ENCODE results near the gene GNG4. TPM values are rescaled to one million over a fixed set of nuclear protein-coding genes. Genes with fewer than 3 reads are reported as not detected.

The GNG4 gene
- total and polyA plus RNA-seq, 2 of the 4 experiments (the other 2 are of a cell fraction) = 0.18 to 0.29 TPM

DNA sequence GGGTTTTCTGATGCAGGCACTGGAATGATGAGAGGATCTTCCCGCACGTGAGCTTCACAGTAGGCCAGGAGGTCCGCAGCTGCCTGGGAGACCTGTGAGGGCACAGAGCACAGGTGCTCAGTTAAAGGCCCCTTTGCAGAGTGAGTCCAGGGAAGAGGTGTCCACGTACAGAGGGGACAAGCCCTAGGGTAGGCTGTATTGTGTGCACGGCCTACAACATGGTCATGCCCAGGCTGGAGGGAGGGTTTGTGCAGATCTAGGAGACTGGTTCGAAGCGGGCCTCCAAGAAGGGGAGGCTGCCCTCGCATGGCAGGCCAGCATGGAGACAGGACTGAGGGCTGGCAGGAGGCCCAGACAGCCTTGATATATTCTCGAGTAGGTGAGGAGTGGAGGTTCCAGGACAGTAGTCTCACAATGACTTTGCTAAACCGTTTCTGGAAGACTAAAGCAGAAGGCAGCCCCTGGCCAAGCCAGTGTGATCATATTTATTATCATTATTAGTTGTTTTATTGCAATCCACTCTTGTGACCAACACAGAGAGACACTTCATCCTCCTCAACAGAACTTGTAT, 97.4 kb downstream of the GNG4 start:
- H3K23ac ChIP-seq (ENCODE audit: low read depth, low read length) = no peak overlapping the region
- H2AFZ ChIP-seq (replicated peaks; ENCODE audit: low read length, poor library complexity) = no peak overlapping the region
- BruUV-seq (replicated peaks) = no TSS peak
- no peak overlapping the region for H3K14ac ChIP-seq (replicated peaks; ENCODE audit: low read depth, low read length)
- H2AK5ac ChIP-seq (ENCODE audit: low read depth, low read length) = no peak overlapping the region
- no peak overlapping the region for H3K4ac ChIP-seq (ENCODE audit: low read depth, low read length)
- H2BK120ac ChIP-seq (ENCODE audit: low read depth, low read length) = no peak overlapping the region
- H3K27me3 ChIP-seq (ENCODE audit: control insufficient read depth, insufficient read depth, low read length) = peaks cover 7% of the 10 kb centered on the region
- WGBS, 2 experiments (ENCODE audit: extremely low coverage in 2 of 2, insufficient read length in 1 of 2) = 93% methylated on average over 7 of the region's 10 CpGs; no CpG with 5 or more reads in 1 of the 2 experiments
- H3K9ac ChIP-seq (ENCODE audit: low read depth, low read length) = no peak overlapping the region
- H2BK5ac ChIP-seq (ENCODE audit: low read depth, low read length, poor library complexity, severe bottlenecking) = no peak overlapping the region
- CTCF ChIA-PET = no interaction called here
- no peaks in the 10 kb centered on the region for H3K36me3 ChIP-seq (ENCODE audit: control insufficient read depth, insufficient read depth, low read length)
- H3K79me1 ChIP-seq (ENCODE audit: low read depth in 1 of 2, low read length in 2 of 2) = no peaks in the 10 kb centered on the region
- no peak for DNase-seq
- no peak overlapping the region for H2BK15ac ChIP-seq (ENCODE audit: low read depth, low read length)
- dilution Hi-C loops (cut with HindIII; ENCODE audit: low sequenced_read_pairs, unreplicated experiment) (no loop called here), intact Hi-C loops (cut with micrococcal nuclease) (no loop called here), in situ Hi-C loops (cut with MboI; ENCODE audit: low sequenced_read_pairs) (no loop called here)
- TF ChIP-seq RFX5 (IDR thresholded peaks at IDR 0.05; ENCODE audit: low read depth, low read length) = no peak
- TF ChIP-seq RAD21 (IDR thresholded peaks at IDR 0.05; ENCODE audit: low read length) = no peak
- no peak for TF ChIP-seq BHLHE40 (IDR thresholded peaks at IDR 0.05; ENCODE audit: low read depth, low read length)
- TF ChIP-seq CEBPB (IDR thresholded peaks at IDR 0.05; ENCODE audit: low read depth, low read length) = no peak
- TF ChIP-seq MAFK (IDR thresholded peaks at IDR 0.05; ENCODE audit: low read depth, low read length) = no peak
- no peak for TF ChIP-seq SMC3 (IDR thresholded peaks at IDR 0.05; ENCODE audit: low read depth, low read length)
- TF ChIP-seq FOS (IDR thresholded peaks at IDR 0.05; ENCODE audit: low read depth, low read length) = no peak
- no peak for TF ChIP-seq MAZ (IDR thresholded peaks at IDR 0.05; ENCODE audit: borderline replicate concordance, low read depth, low read length)
- no peak for TF ChIP-seq POLR2A (IDR thresholded peaks at IDR 0.05; ENCODE audit: low read depth, low read length)
- no peak for TF ChIP-seq CHD1 (IDR thresholded peaks at IDR 0.05; ENCODE audit: low read depth, low read length)
- TF ChIP-seq, protein P1, sequence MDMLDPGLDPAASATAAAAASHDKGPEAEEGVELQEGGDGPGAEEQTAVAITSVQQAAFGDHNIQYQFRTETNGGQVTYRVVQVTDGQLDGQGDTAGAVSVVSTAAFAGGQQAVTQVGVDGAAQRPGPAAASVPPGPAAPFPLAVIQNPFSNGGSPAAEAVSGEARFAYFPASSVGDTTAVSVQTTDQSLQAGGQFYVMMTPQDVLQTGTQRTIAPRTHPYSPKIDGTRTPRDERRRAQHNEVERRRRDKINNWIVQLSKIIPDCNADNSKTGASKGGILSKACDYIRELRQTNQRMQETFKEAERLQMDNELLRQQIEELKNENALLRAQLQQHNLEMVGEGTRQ (IDR thresholded peaks at IDR 0.05; ENCODE audit: low read depth, low read length) = no peak
- TF ChIP-seq, protein P2, sequence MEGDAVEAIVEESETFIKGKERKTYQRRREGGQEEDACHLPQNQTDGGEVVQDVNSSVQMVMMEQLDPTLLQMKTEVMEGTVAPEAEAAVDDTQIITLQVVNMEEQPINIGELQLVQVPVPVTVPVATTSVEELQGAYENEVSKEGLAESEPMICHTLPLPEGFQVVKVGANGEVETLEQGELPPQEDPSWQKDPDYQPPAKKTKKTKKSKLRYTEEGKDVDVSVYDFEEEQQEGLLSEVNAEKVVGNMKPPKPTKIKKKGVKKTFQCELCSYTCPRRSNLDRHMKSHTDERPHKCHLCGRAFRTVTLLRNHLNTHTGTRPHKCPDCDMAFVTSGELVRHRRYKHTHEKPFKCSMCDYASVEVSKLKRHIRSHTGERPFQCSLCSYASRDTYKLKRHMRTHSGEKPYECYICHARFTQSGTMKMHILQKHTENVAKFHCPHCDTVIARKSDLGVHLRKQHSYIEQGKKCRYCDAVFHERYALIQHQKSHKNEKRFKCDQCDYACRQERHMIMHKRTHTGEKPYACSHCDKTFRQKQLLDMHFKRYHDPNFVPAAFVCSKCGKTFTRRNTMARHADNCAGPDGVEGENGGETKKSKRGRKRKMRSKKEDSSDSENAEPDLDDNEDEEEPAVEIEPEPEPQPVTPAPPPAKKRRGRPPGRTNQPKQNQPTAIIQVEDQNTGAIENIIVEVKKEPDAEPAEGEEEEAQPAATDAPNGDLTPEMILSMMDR (conservative IDR thresholded peaks at IDR 0.05; ENCODE audit: low read depth, low read length) = no peak
- TF ChIP-seq MXI1 (IDR thresholded peaks at IDR 0.05; ENCODE audit: borderline replicate concordance, low read depth, low read length) = no peak
- no peak for TF ChIP-seq NFE2L2 (IDR thresholded peaks at IDR 0.05; ENCODE audit: low read depth, low read length)
- TF ChIP-seq, protein P3, sequence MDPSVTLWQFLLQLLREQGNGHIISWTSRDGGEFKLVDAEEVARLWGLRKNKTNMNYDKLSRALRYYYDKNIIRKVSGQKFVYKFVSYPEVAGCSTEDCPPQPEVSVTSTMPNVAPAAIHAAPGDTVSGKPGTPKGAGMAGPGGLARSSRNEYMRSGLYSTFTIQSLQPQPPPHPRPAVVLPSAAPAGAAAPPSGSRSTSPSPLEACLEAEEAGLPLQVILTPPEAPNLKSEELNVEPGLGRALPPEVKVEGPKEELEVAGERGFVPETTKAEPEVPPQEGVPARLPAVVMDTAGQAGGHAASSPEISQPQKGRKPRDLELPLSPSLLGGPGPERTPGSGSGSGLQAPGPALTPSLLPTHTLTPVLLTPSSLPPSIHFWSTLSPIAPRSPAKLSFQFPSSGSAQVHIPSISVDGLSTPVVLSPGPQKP (IDR thresholded peaks at IDR 0.05; ENCODE audit: borderline replicate concordance, low read depth, low read length) = no peak
- no peak overlapping the region for H3K18ac ChIP-seq (ENCODE audit: low read depth, low read length)
- ATAC-seq (ENCODE audit: low read depth) = no peak
- no peak overlapping the region for H4K91ac ChIP-seq (ENCODE audit: insufficient read depth, low read depth, low read length)
- no peak overlapping the region for H3K4me3 ChIP-seq (ENCODE audit: insufficient read depth, low read depth, low read length)
- H3K9me3 ChIP-seq (ENCODE audit: control insufficient read depth, insufficient read depth, low read length) = no peaks in the 10 kb centered on the region
- no peak overlapping the region for H3K27ac ChIP-seq (ENCODE audit: insufficient read depth, low read length)
- no peaks in the 10 kb centered on the region for H3K9me1 ChIP-seq (ENCODE audit: insufficient read depth, low read length)
- no peaks in the 10 kb centered on the region for H4K20me1 ChIP-seq (ENCODE audit: insufficient read depth, low read length)
- H4K5ac ChIP-seq (ENCODE audit: low read depth, low read length) = no peak overlapping the region
- H4K8ac ChIP-seq (ENCODE audit: low read depth in 2 of 2, low read length in 2 of 2) = no peak overlapping the region
- POLR2A ChIA-PET (ENCODE audit: unreplicated experiment) = no interaction called here
- no peak overlapping the region for H3K4me2 ChIP-seq (ENCODE audit: low read depth, low read length)
- H2AK9ac ChIP-seq (replicated peaks; ENCODE audit: low read depth, low read length, poor library complexity) = no peak overlapping the region
- no peak overlapping the region for H3K56ac ChIP-seq (ENCODE audit: extremely low read depth, insufficient read depth, low read length)
- H3K4me1 ChIP-seq (ENCODE audit: control insufficient read depth, insufficient read depth, low read length) = no peaks in the 10 kb centered on the region
- H2BK20ac ChIP-seq (ENCODE audit: low read depth, low read length) = no peak overlapping the region
